ENCODE measurements around the gene MRPL55. TPM values are rescaled to one million over a fixed set of nuclear protein-coding genes. Genes with fewer than 3 reads are reported as not detected.

MRPL55 gene
- total RNA-seq, 2 donors from 2014 or later = 42.3 to 48.6 TPM

- H3K36me3 Mint-ChIP-seq (ENCODE audit: low read depth) = peaks cover 100% of the 10 kb centered on the region
- peaks cover 32% of the 10 kb centered on the region for H3K4me1 Mint-ChIP-seq
- no peak for ATAC-seq (replicated peaks)
- H3K27me3 Mint-ChIP-seq = no peaks in the 10 kb centered on the region
- H3K9me3 Mint-ChIP-seq = peaks cover 6% of the 10 kb centered on the region
- H3K4me3 Mint-ChIP-seq = peak overlapping the region; percentile 90
- H3K27ac Mint-ChIP-seq = no peak overlapping the region
Observed at GRCh38 chr1:228093050-228093906, 15.8 kb downstream of the MRPL55 start.

GRCh38 chr1:228092342-228093049, 16.6 kb downstream of the MRPL55 start:
- ATAC-seq (replicated peaks) = no peak
- Mint-ChIP-seq H3K27me3 (no peaks in the 10 kb centered on the region), H3K36me3 (ENCODE audit: low read depth) (peaks cover 100% of the 10 kb centered on the region), H3K4me1 (peaks cover 40% of the 10 kb centered on the region), H3K4me3 (peak overlapping the region; percentile 90), H3K27ac (no peak overlapping the region), H3K9me3 (peaks cover 6% of the 10 kb centered on the region)

GRCh38 chr1:228091084-228091483, 18.0 kb downstream of the MRPL55 start:
- Mint-ChIP-seq H3K27me3 (no peaks in the 10 kb centered on the region), H3K4me3 (peak overlapping the region; percentile 90), H3K4me1 (peaks cover 51% of the 10 kb centered on the region), H3K9me3 (peaks cover 6% of the 10 kb centered on the region), H3K27ac (peak overlapping the region; percentile 20), H3K36me3 (ENCODE audit: low read depth) (peaks cover 100% of the 10 kb centered on the region)
- ATAC-seq (replicated peaks) = no peak

- Mint-ChIP-seq H3K4me1 (peaks cover 50% of the 10 kb centered on the region), H3K4me3 (peak overlapping the region; percentile 90), H3K27me3 (no peaks in the 10 kb centered on the region), H3K9me3 (peaks cover 6% of the 10 kb centered on the region), H3K27ac (peak overlapping the region; percentile 20), H3K36me3 (ENCODE audit: low read depth) (peaks cover 100% of the 10 kb centered on the region)
- no peak for ATAC-seq (replicated peaks)
Observed at GRCh38 chr1:228090613-228091081, 18.5 kb downstream of the MRPL55 start.

- peak overlapping the region; percentile 90 for H3K4me3 Mint-ChIP-seq
- ATAC-seq (replicated peaks) = no peak
- H3K27me3 Mint-ChIP-seq = no peaks in the 10 kb centered on the region
- peak overlapping the region; percentile 96 for H3K27ac Mint-ChIP-seq
- peaks cover 1% of the 10 kb centered on the region for H3K9me3 Mint-ChIP-seq
- H3K36me3 Mint-ChIP-seq (ENCODE audit: low read depth) = peaks cover 100% of the 10 kb centered on the region
- peaks cover 50% of the 10 kb centered on the region for H3K4me1 Mint-ChIP-seq
Observed at GRCh38 chr1:228089519-228090380, 19.3 kb downstream of the MRPL55 start.

DNA sequence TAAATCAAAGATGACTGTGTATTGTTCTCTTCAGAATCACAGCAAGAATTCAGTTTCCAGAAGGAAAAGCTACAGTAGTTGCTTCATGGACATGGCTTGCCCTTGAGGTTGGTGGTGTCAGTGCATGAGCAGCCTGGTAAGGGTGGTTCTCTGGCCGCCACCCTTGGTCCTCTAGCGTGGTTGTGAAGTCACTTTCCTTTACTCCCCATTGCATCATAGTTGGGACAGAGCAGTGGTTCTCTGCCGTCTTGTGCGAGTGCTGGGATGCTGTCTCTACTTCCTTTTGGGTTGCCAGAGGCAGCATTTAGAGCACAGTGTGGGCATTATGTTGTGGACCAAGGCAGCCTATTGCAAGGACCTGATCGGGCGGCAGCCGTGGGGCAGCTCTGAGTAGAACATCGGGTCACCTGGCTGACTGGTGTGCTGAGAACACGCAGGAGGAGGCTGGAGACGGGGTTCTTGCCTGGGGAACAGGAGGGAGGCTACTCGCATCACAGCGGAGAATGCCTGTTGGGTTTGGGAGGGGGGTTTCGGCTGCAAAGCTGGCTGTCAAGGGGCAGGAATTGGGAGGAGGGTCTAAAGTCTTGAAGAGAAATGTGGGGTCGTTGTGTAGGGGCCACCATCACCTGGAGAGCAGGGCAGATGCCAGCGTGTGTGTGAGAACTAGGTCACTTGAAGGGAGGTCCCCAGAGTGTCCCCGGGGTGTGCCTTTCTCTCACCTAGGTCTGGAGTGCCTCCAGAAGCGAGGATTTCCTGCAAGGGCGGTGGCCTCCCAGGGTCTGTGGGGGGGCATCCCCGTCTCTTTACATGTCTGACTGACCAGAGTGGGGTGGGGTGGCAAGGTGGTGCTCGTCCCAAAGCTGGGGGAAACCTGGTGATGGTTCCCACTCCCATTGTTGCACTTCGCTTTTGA, 20.3 kb downstream of the MRPL55 start:
- Mint-ChIP-seq H3K9me3 (no peaks in the 10 kb centered on the region), H3K4me3 (peak overlapping the region; percentile 90), H3K4me1 (peaks cover 53% of the 10 kb centered on the region), H3K36me3 (ENCODE audit: low read depth) (peaks cover 100% of the 10 kb centered on the region), H3K27ac (peak overlapping the region; percentile 96), H3K27me3 (no peaks in the 10 kb centered on the region)
- ATAC-seq (replicated peaks) = no peak

GRCh38 chr1:228087771-228088251, 21.3 kb downstream of the MRPL55 start:
- H3K4me1 Mint-ChIP-seq = peaks cover 53% of the 10 kb centered on the region
- peak; percentile 69 for ATAC-seq (replicated peaks)
- no peaks in the 10 kb centered on the region for H3K27me3 Mint-ChIP-seq
- H3K36me3 Mint-ChIP-seq (ENCODE audit: low read depth) = peaks cover 100% of the 10 kb centered on the region
- peak overlapping the region; percentile 96 for H3K27ac Mint-ChIP-seq
- peak overlapping the region; percentile 90 for H3K4me3 Mint-ChIP-seq
- H3K9me3 Mint-ChIP-seq = no peaks in the 10 kb centered on the region

DNA sequence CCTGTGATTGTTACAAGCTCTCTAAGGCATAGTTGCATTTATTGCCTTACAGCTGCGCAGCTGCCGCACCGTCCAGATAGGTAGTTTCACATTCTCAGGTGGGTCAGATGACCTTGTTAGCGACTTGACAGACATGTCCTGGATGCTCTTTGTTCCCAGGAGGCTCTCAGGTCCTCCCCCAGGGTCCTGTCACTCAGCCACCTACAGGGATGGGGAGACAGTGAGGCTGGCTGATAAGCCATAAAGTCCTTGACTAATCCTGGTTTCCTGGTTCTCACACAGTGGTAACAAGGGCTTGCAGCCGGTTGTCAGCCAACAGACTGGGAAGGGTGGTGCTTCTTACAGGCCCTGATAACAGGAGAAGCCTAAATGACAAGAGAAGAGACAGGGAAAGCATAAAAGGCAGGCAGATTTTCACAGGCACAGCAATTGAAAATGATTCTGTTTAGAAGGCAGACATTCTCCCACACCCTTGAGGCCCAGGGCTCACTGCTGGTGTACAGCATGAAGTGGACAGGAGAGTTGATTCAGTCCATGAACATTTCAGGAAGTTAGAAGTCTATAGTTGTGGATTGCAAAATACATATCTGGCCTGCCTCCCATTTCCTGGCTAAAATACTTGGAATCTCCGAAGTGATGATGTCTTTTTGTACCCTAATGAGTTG, 23.7 kb downstream of the MRPL55 start:
- peak overlapping the region; percentile 90 for H3K4me3 Mint-ChIP-seq
- no peaks in the 10 kb centered on the region for H3K9me3 Mint-ChIP-seq
- H3K27ac Mint-ChIP-seq = peak overlapping the region; percentile 96
- H3K4me1 Mint-ChIP-seq = peaks cover 45% of the 10 kb centered on the region
- ATAC-seq (replicated peaks) = no peak
- H3K36me3 Mint-ChIP-seq (ENCODE audit: low read depth) = peaks cover 76% of the 10 kb centered on the region
- H3K27me3 Mint-ChIP-seq = no peaks in the 10 kb centered on the region

DNA sequence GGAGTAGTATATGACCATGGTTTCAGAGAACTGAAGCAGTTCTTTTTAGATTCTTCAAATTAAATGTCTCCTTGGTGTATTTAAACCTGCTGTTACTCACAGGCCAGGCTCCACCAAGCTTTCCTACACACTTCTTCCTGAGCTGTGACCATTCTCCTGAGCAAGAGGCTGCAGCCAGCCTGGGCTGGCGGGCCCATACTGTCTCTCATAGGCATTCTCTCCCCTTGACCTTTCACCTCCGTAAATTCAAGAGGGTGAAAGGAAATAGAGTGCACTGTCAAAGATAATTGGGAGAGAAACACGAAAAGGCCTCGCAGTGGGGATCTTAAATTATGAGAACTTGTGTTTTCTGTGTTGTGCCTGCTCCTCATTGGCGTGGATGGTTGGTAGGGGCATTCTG, 24.3 kb downstream of the MRPL55 start:
- Mint-ChIP-seq H3K9me3 (no peaks in the 10 kb centered on the region), H3K27me3 (no peaks in the 10 kb centered on the region), H3K4me3 (peak overlapping the region; percentile 90), H3K27ac (peak overlapping the region; percentile 96), H3K4me1 (peaks cover 45% of the 10 kb centered on the region), H3K36me3 (ENCODE audit: low read depth) (peaks cover 70% of the 10 kb centered on the region)
- no peak for ATAC-seq (replicated peaks)

DNA sequence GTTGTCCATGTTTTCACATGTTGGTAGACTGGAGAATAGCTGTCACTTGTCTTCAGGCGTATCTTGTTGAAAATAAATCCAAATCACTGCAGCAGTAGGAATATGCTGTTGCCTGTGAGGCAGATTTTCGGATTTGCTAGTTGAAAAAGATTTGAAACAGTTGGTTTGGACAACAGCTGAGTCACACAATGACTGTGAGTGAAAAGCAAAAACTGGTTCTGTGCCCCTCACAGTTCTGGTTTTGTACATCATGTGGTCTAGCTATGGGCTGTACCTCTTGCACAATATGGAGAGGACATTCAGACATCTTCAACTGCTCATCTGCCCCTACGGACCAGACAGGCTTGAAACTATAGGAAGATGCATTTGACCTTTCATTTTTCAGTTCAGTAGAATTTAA, 24.8 kb downstream of the MRPL55 start:
- ATAC-seq (replicated peaks) = peak; percentile 44
- H3K27me3 Mint-ChIP-seq = no peaks in the 10 kb centered on the region
- H3K27ac Mint-ChIP-seq = peak overlapping the region; percentile 96
- peaks cover 44% of the 10 kb centered on the region for H3K4me1 Mint-ChIP-seq
- no peaks in the 10 kb centered on the region for H3K9me3 Mint-ChIP-seq
- peaks cover 65% of the 10 kb centered on the region for H3K36me3 Mint-ChIP-seq (ENCODE audit: low read depth)
- peak overlapping the region; percentile 90 for H3K4me3 Mint-ChIP-seq

DNA sequence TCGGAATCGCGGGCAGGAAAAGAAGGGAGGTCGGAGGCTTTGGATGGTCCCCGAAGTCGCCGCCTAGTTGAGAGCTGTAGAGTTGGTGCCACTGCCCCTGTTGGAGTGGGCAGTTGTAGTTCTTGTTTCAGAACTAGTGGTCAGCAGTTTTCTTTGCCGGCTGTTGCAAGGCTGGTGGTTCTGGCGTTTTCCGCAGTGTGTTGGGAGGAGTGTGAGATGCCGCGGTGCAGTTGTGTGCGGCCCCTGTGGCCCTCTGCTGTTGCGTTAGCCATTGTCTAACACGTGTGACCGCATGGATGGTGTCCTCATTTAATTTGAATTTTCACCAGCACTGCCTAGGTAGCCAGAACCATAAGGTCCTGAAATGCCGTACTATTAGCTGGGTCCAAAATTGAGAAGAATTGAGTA, 25.2 kb downstream of the MRPL55 start:
- no peak for ATAC-seq (replicated peaks)
- Mint-ChIP-seq H3K36me3 (ENCODE audit: low read depth) (peaks cover 60% of the 10 kb centered on the region), H3K27me3 (no peaks in the 10 kb centered on the region), H3K4me3 (peak overlapping the region; percentile 90), H3K4me1 (peaks cover 40% of the 10 kb centered on the region), H3K27ac (peak overlapping the region; percentile 96), H3K9me3 (no peaks in the 10 kb centered on the region)

- H3K4me3 Mint-ChIP-seq = peak overlapping the region; percentile 90
- H3K4me1 Mint-ChIP-seq = peaks cover 35% of the 10 kb centered on the region
- H3K27ac Mint-ChIP-seq = peak overlapping the region; percentile 96
- H3K27me3 Mint-ChIP-seq = no peaks in the 10 kb centered on the region
- peaks cover 54% of the 10 kb centered on the region for H3K36me3 Mint-ChIP-seq (ENCODE audit: low read depth)
- peak; percentile 18 for ATAC-seq (replicated peaks)
- H3K9me3 Mint-ChIP-seq = no peaks in the 10 kb centered on the region
Observed at GRCh38 chr1:228082918-228083870, 25.9 kb downstream of the MRPL55 start.
